Hepatocyte (in vitro differentiated cells): ENCODE measurements around the gene ZFPM1.

ENCODE experiments used
- EZH2 ChIP-seq: fragments of 200-600 bp; sonication (generic); IDR thresholded peaks from 2 replicates; pipeline ENCODE4 v1.6.1; 2016; ENCODE audit warnings: antibody characterized with exemption, mild to moderate bottlenecking, borderline replicate concordance
- EZH2phosphoT487 ChIP-seq: fragments of 200-600 bp; sonication (generic); IDR thresholded peaks from one replicate; pipeline ENCODE4 v1.6.1; 2018; ENCODE audit warnings: antibody characterized with exemption, mild to moderate bottlenecking, low read depth, moderate library complexity; ENCODE audit not compliant: unreplicated experiment, severe bottlenecking
- TF ChIP-seq, protein P1 (sequence below): fragments of 200-600 bp; sonication (generic); IDR thresholded peaks from 2 replicates; pipeline ENCODE4 v1.5.1; 2016; ENCODE audit warnings: antibody characterized with exemption, mild to moderate bottlenecking; ENCODE audit not compliant: poor library complexity

DNA sequence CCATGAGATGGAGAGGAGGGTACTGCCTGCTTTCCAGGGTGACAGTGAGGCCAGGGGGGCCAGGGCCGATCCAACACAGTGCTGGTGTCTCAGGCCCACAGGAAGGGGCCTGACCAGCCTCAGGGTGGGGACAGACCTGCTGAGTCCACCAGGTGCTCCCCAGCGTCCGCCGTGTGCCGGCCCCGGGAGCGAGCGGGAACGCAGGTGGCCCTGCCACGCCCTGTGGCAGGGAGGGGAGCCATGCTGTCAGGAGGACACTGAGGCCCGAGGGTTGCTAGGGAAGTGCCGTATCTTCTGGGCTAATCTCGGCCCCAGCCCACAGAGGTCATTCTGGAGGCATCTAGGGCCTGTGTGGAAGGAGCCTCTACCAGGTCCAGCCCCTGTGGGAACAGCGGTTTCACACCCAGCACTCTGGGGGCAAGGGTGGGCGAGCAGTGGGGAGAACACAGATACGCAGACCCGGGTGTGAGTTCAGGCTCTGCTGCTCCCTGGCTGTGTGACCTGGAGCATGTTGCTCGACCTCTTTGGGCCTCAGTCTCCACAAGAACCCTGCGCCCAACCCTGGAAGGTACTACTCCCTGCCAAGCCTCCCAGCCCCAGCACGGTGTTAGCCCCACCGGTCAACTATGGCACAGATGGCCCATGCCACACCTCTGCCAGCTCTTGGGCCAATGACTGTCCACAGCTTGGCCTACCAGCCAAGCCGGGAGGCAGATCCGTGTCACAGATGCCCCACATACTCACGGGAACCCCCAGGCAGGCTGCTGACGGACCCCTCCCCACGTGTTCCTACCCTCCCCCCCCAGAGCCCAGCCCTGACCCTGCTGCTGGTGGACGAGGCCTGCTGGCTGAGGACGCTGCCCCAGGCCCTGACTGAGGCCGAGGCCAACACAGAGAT is 73.2 kb downstream of the ZFPM1 start:
- TF ChIP-seq, protein P1, sequence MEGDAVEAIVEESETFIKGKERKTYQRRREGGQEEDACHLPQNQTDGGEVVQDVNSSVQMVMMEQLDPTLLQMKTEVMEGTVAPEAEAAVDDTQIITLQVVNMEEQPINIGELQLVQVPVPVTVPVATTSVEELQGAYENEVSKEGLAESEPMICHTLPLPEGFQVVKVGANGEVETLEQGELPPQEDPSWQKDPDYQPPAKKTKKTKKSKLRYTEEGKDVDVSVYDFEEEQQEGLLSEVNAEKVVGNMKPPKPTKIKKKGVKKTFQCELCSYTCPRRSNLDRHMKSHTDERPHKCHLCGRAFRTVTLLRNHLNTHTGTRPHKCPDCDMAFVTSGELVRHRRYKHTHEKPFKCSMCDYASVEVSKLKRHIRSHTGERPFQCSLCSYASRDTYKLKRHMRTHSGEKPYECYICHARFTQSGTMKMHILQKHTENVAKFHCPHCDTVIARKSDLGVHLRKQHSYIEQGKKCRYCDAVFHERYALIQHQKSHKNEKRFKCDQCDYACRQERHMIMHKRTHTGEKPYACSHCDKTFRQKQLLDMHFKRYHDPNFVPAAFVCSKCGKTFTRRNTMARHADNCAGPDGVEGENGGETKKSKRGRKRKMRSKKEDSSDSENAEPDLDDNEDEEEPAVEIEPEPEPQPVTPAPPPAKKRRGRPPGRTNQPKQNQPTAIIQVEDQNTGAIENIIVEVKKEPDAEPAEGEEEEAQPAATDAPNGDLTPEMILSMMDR, result no peak
- TF ChIP-seq EZH2, result no peak
- no peak for TF ChIP-seq EZH2phosphoT487
